ENCODE data around the gene KCNK17. TPM values are rescaled to one million over a fixed set of nuclear protein-coding genes. Genes with fewer than 3 reads are reported as not detected.

Gene KCNK17
- total RNA-seq, 1 experiment from 2014 or later = not detected

GRCh38 chr6:39294133-39294532, 20.1 kb downstream of the KCNK17 start (continued):
- TF ChIP-seq TCF7L2 (IDR thresholded peaks at IDR 0.05; ENCODE audit: borderline replicate concordance, extremely low read depth, insufficient read depth, insufficient read length) (no peak), ZBTB33 (IDR thresholded peaks at IDR 0.05; ENCODE audit: extremely low read depth, insufficient replicate concordance, low read length) (no peak)

DNA sequence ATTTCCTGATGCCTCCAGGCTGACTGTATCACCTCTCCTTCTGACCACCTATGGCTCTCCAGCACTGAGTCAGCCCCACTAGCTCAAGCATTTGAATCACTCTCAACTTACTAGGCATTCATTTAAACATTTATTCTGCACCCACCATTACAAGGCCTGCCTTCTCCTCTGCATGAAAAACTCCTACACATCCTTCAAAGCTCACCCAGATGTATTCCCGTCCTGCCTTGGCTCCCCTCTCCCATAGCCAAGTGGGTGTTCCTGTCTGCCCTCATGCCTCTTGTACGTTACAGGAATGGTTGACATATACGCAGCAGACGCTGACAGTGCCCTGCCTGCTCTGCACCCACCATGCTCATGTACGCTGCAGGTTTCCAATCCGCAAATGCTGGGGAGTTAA, 21.6 kb downstream of the KCNK17 start:
- ChIA-PET RAD21 (ENCODE audit: low non-redundant PET in 1 of 2, low total read pairs in 2 of 2, uncharacterized antibody in 2 of 2, unreplicated experiment in 2 of 2) (no interaction called here), POLR2A (no interaction called here), CTCF (no interaction called here)
- Histone ChIP-seq H3K9me2 (ENCODE audit: insufficient read depth) (no peaks in the 10 kb centered on the region), H3K79me2 (ENCODE audit: insufficient read depth, low read length) (no peaks in the 10 kb centered on the region), H3K4me2 (ENCODE audit: low read length) (no peak overlapping the region), H3K9ac (ENCODE audit: low read length) (no peak overlapping the region), H4K20me1 (ENCODE audit: insufficient read depth) (no peaks in the 10 kb centered on the region), H3K27ac (ENCODE audit: low read depth, low read length) (no peak overlapping the region), H3K27me3 (ENCODE audit: insufficient read depth, low read length) (no peaks in the 10 kb centered on the region), H3K9me3 (ENCODE audit: control insufficient read depth in 1 of 2, insufficient read depth in 1 of 2, low read depth in 1 of 2, low read length in 2 of 2) (no peaks in the 10 kb centered on the region), H3K4me3 (replicated peaks in 1 of 2; ENCODE audit: low read depth in 1 of 2, low read length in 2 of 2) (no peak overlapping the region), H2AFZ (ENCODE audit: low read depth, low read length, poor library complexity, severe bottlenecking) (no peak overlapping the region), H3K4me1 (ENCODE audit: control insufficient read depth in 1 of 2, insufficient read depth in 2 of 2, low read length in 2 of 2) (peaks cover 0 to 8% of the 10 kb centered on the region in 2 experiments; a peak in 1 of 4 replicates), H3K36me3 (ENCODE audit: control insufficient read depth in 1 of 2, insufficient read depth in 2 of 2, low read length in 2 of 2) (no peaks in the 10 kb centered on the region)
- intact Hi-C loops (cut with micrococcal nuclease) = no loop called here
- DNase-seq (ENCODE audit: low read depth, low spot score) (no peak), ATAC-seq (no peak)
- BruUV-seq (replicated peaks) = no TSS peak
- TF ChIP-seq CBX3 (IDR thresholded peaks at IDR 0.05; ENCODE audit: low read depth) (no peak), ZBTB33 (IDR thresholded peaks at IDR 0.05; ENCODE audit: extremely low read depth, insufficient replicate concordance, low read length) (no peak), EZH2phosphoT487 (IDR thresholded peaks at IDR 0.05; ENCODE audit: borderline replicate concordance) (no peak), MAX (IDR thresholded peaks at IDR 0.05) (no peak), EZH2 (IDR thresholded peaks at IDR 0.05) (no peak), JUND (IDR thresholded peaks at IDR 0.05) (no peak)
